Ovary (tissue), 9 donors: ENCODE results near the gene KIF18A. TPM values are rescaled to one million over a fixed set of nuclear protein-coding genes. Genes with fewer than 3 reads are reported as not detected.

Experiments used
- DNase-seq, 5 donors: peaks; one replicate each; pipeline ENCODE4 v3.0.0-alpha.2; 2019 to 2020
- H3K27ac ChIP-seq, 2 donors: fragments of 200-600 bp; one replicate each; pipeline versions ENCODE4 v1.5.1 to v1.8.0; 2019 to 2022
- H3K27me3 ChIP-seq: fragments of 200-600 bp; one replicate; pipeline ENCODE4 v1.8.0; 2022
- H3K36me3 ChIP-seq: fragments of 200-600 bp; sonication (generic); one replicate; pipeline ENCODE4 v1.5.1; 2019
- H3K4me1 ChIP-seq: one replicate; pipeline ENCODE4 v1.8.1; 2013; ENCODE audit warnings: mild to moderate bottlenecking, moderate library complexity; ENCODE audit not compliant: insufficient read depth
- H3K4me3 ChIP-seq: fragments of 200-600 bp; sonication (generic); one replicate; pipeline ENCODE4 v1.5.1; 2017
- H3K9me3 ChIP-seq, 2 donors: fragments of 200-600 bp in 1 of 2; sonication (generic) in 1 of 2; one replicate each; pipeline versions ENCODE4 v1.5.1 to v1.8.1; 2013 to 2019; ENCODE audit warnings: mild to moderate bottlenecking in 1 of 2, moderate library complexity in 1 of 2
- EP300 ChIP-seq: sonication (generic); formaldehyde crosslinking; IDR thresholded peaks from one replicate; pipeline ENCODE4 v1.6.1; 2017; ENCODE audit warnings: antibody characterized with exemption
- POLR2A ChIP-seq: fragments of 450-650 bp; IDR thresholded peaks from one replicate; pipeline ENCODE4 v1.6.1; 2017; ENCODE audit warnings: antibody characterized with exemption, mild to moderate bottlenecking, moderate library complexity
- WGBS, 3 donors: extraction: QIAGEN DNeasy Blood & Tissue Kit in 1 of 3; methylation state at CpG; one replicate each; pipeline versions ENCODE4 v1.1.5 to v1.1.7; 2013 to 2017; 5-methylcytosine and 5-hydroxymethylcytosine counted together
- intact Hi-C, 4 donors: fragments of 100-400 bp; cut with DNase I; formaldehyde crosslinking; loops; one replicate each; pipeline versions ENCODE4 v1.11.0 to v1.15.1; 2022 to 2023
- polyA plus RNA-seq, 2 donors: library from polyadenylated mRNA; stranded (reverse); fragments of 200-250 nt in 1 of 2; fragments of 350-450 nt in 1 of 2; fragmentation: Illumina TruSeq in 1 of 2; extraction: RNeasy Lipid Tissue Mini Kit (QIAGEN cat#74804) in 1 of 2; gene quantifications; one replicate each; pipeline ENCODE4 v1.2.3, GENCODE V29; 2013 to 2014
- total RNA-seq, 7 donors: library from RNA; depleted of rRNA in 2 of 7; stranded (reverse); fragments of >200 nt in 2 of 7; fragmentation: NEBNext Ultra II Directional in 3 of 7; extraction: Animal tissue kit (Norgen Biotek cat#: 25700) in 3 of 7; gene quantifications; one replicate each; pipeline versions ENCODE4 v1.1.0 to v1.2.4, GENCODE V29; 2016 to 2023
- TF ChIP-seq, protein P1 (sequence below), 3 donors: fragments of 450-650 bp in 2 of 3; fragments of 200-600 bp in 1 of 3; IDR thresholded peaks; one replicate each; pipeline versions ENCODE4 v1.5.1 to v1.8.0; 2016 to 2022; ENCODE audit warnings: antibody characterized with exemption in 3 of 3, mild to moderate bottlenecking in 1 of 3
- donor health status: DM: no; HTN: no; CAD: no; lungs with moderate emphysema.
- donor health status: DM: no; HTN: no; CAD: no.
- donor health status: Bipolar disorder and iron deficiency.
- donor health status: DM: yes; HTN: yes; CAD: no.
- donor health status: DM: no; HTN: no; CAD: no.
- donor health status: DM: yes; HTN: yes; CAD: no.

Gene KIF18A
- total and polyA plus RNA-seq, 9 donors: 0.28 to 0.72 (median 0.36) TPM; not detected in 1

DNA sequence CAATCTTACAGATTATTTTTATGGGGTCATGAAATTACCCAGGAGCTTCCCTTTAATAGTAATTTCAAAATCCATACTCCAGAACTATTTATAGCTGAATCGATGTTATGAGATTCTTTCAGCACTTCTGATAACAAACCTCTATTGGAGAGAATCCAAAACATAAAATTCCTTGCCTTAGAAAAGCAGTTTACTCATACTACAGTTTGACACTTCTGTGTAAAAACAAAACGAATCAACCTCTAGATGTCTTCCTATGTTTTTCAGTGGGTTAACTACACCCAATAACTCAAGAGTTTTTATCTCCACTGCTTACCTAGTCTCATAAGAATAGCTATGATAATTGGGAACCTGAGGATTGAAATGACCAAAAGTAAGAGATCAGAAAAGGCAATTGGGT, 35.6 kb downstream of the KIF18A start:
- H3K9me3 ChIP-seq: no peaks in the 10 kb centered on the region
- H3K27ac ChIP-seq: no peak overlapping the region
- H3K27me3 ChIP-seq: no peaks in the 10 kb centered on the region
- H3K4me1 ChIP-seq: no peaks in the 10 kb centered on the region
- H3K36me3 ChIP-seq: no peaks in the 10 kb centered on the region
- intact Hi-C loops: no loop called here
- DNase-seq: no peak
- no peak overlapping the region for H3K4me3 ChIP-seq
- WGBS, 3 donors: 5 to 15% (median 9%) methylated on average over 2 of the region's 2 CpGs
- TF ChIP-seq POLR2A: no peak
- TF ChIP-seq, protein P1, sequence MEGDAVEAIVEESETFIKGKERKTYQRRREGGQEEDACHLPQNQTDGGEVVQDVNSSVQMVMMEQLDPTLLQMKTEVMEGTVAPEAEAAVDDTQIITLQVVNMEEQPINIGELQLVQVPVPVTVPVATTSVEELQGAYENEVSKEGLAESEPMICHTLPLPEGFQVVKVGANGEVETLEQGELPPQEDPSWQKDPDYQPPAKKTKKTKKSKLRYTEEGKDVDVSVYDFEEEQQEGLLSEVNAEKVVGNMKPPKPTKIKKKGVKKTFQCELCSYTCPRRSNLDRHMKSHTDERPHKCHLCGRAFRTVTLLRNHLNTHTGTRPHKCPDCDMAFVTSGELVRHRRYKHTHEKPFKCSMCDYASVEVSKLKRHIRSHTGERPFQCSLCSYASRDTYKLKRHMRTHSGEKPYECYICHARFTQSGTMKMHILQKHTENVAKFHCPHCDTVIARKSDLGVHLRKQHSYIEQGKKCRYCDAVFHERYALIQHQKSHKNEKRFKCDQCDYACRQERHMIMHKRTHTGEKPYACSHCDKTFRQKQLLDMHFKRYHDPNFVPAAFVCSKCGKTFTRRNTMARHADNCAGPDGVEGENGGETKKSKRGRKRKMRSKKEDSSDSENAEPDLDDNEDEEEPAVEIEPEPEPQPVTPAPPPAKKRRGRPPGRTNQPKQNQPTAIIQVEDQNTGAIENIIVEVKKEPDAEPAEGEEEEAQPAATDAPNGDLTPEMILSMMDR (IDR thresholded peaks at IDR 0.05): no peak
- TF ChIP-seq EP300: no peak

DNA sequence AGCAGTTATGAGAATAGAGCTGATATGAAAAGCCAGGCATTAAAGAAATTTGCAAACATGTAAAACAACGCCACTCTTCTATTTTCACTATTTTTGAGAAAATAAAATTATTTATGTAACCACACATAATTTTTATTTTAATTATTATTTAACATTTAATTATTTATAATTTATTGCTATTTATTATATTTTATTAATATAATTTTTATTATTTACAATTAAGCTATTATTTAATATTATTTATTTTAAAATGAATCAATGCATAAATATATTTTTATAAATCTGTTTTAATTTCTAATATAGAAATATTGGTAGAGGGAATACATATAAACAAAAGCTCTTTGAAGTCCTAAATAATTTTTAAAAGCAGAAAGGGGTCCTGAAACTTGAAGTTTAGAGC, 36.7 kb downstream of the KIF18A start:
- no peak overlapping the region for H3K4me3 ChIP-seq
- H3K27ac ChIP-seq: no peak overlapping the region
- H3K36me3 ChIP-seq: no peaks in the 10 kb centered on the region
- H3K9me3 ChIP-seq: no peaks in the 10 kb centered on the region
- intact Hi-C loops: no loop called here
- TF ChIP-seq POLR2A (no peak), EP300 (no peak)
- TF ChIP-seq, protein P1 (IDR thresholded peaks at IDR 0.05): no peak
- H3K27me3 ChIP-seq: no peaks in the 10 kb centered on the region
- 91 to 100% (median 100%) methylated on average over 1 of the region's 1 CpG for WGBS, 3 donors
- no peak for DNase-seq
- H3K4me1 ChIP-seq: no peaks in the 10 kb centered on the region

DNA sequence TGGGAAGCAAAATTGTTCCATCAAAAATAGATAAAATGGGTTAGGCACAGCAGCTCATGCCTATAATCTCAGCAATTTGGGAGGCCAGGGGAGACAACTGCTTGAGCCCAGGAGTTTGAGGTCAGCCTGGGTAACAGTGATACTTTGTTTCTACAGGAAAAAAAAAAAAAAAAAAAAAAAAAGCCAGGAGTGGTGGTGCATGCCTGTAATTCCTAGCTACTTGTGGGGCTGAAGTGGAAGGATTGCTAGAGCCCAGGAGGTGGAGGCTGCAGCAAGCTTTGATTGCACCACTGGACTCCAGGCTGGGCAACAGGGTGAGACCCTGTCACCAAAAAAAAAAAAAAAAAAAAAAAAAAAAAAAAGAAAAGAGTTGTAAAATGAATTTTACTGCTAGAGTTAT, 49.6 kb downstream of the KIF18A start:
- DNase-seq: no peak
- TF ChIP-seq POLR2A (no peak), EP300 (no peak)
- TF ChIP-seq, protein P1 (IDR thresholded peaks at IDR 0.05): no peak
- intact Hi-C loops: no loop called here

DNA sequence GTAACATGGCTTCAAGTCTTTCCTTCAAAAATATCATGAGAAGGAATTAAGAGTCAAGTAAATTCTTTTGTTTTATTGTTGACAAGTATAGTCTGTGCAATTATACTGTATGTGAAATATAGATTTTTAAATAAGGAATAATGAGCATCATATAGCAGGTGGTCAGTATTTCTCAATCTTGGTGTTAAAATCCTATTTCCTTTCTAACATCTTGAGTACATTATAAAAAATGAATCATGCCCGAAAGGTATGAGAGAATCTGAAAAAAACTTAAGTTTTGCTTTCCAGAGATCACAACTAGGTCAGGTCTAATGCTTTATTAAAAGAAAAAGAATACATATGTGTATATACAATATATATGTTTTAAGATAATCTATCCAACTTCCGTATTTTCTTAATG, 53.1 kb downstream of the KIF18A start:
- Histone ChIP-seq H3K36me3 (no peaks in the 10 kb centered on the region), H3K4me3 (no peak overlapping the region), H3K27ac (no peak overlapping the region), H3K4me1 (no peaks in the 10 kb centered on the region), H3K27me3 (no peaks in the 10 kb centered on the region), H3K9me3 (no peaks in the 10 kb centered on the region)
- intact Hi-C loops: no loop called here
- TF ChIP-seq, protein P1 (IDR thresholded peaks at IDR 0.05): no peak
- TF ChIP-seq POLR2A (no peak), EP300 (no peak)
- no peak for DNase-seq
- 96 to 98% (median 97%) methylated on average over 2 of the region's 2 CpGs for WGBS, 3 donors

More for the DNA sequence above, 49.6 kb downstream of the KIF18A start:
- Histone ChIP-seq H3K27ac (no peak overlapping the region), H3K36me3 (no peaks in the 10 kb centered on the region), H3K9me3 (no peaks in the 10 kb centered on the region), H3K27me3 (no peaks in the 10 kb centered on the region), H3K4me1 (no peaks in the 10 kb centered on the region), H3K4me3 (no peak overlapping the region)
